ENCODE measurements around the gene TXNRD3. TPM values are rescaled to one million over a fixed set of nuclear protein-coding genes. Genes with fewer than 3 reads are reported as not detected.
A peak's percentile ranks its signal among the peaks of the same experiment; 100 is the strongest.
"Not testable (repeated sequence)": the region's sequence is repeated elsewhere in the genome, so short reads cannot be mapped to it uniquely, and the experiment has no call there.

Gene TXNRD3
- total and polyA plus RNA-seq, 4 donors = 7.4 to 19.0 (median 13.3) TPM

- no peak overlapping the region for H3K27ac ChIP-seq (ENCODE audit: low read depth, low read length)
- peaks cover 6% of the 10 kb centered on the region for H3K36me3 ChIP-seq (ENCODE audit: control insufficient read depth, insufficient read depth, low read length)
- H3K27me3 ChIP-seq (ENCODE audit: control insufficient read depth, insufficient read depth, low read length) = no peaks in the 10 kb centered on the region
- peaks cover 6% of the 10 kb centered on the region for H3K4me1 ChIP-seq (ENCODE audit: control insufficient read depth, insufficient read depth, low read length)
- 92% methylated on average over 8 of the region's 11 CpGs for WGBS (ENCODE audit: insufficient coverage)
- no peak overlapping the region for H3K4me3 ChIP-seq (ENCODE audit: low read depth, low read length)
- no peak for DNase-seq (ENCODE audit: low read depth in 4 of 6, low spot score in 6 of 6)
- no peaks in the 10 kb centered on the region for H3K9me3 ChIP-seq (ENCODE audit: control insufficient read depth, insufficient read depth, low read length)
These were observed 47.6 kb downstream of the TXNRD3 start for GRCh38 chr3:126607214-126607908.

- Histone ChIP-seq H3K4me1 (ENCODE audit: control insufficient read depth, insufficient read depth, low read length) (peaks cover 6% of the 10 kb centered on the region), H3K36me3 (ENCODE audit: control insufficient read depth, insufficient read depth, low read length) (peaks cover 6% of the 10 kb centered on the region), H3K27me3 (ENCODE audit: control insufficient read depth, insufficient read depth, low read length) (no peaks in the 10 kb centered on the region), H3K27ac (ENCODE audit: low read depth, low read length) (no peak overlapping the region), H3K4me3 (ENCODE audit: low read depth, low read length) (no peak overlapping the region), H3K9me3 (ENCODE audit: control insufficient read depth, insufficient read depth, low read length) (no peaks in the 10 kb centered on the region)
- peak in 4 of 6 donors; percentile 18 to 70 (median 50) for DNase-seq (ENCODE audit: low read depth in 4 of 6, low spot score in 6 of 6)
- WGBS (ENCODE audit: insufficient coverage) = 45% methylated on average over 2 of the region's 3 CpGs
These were observed 48.9 kb downstream of the TXNRD3 start for GRCh38 chr3:126606001-126606400.

GRCh38 chr3:126604691-126605090 is 50.2 kb downstream of the TXNRD3 start:
- Histone ChIP-seq H3K9me3 (ENCODE audit: control insufficient read depth, insufficient read depth, low read length) (no peaks in the 10 kb centered on the region), H3K4me1 (ENCODE audit: control insufficient read depth, insufficient read depth, low read length) (peaks cover 6% of the 10 kb centered on the region), H3K4me3 (ENCODE audit: low read depth, low read length) (no peak overlapping the region), H3K27me3 (ENCODE audit: control insufficient read depth, insufficient read depth, low read length) (no peaks in the 10 kb centered on the region), H3K27ac (ENCODE audit: low read depth, low read length) (no peak overlapping the region), H3K36me3 (ENCODE audit: control insufficient read depth, insufficient read depth, low read length) (peaks cover 6% of the 10 kb centered on the region)
- no peak for DNase-seq (ENCODE audit: low read depth in 4 of 6, low spot score in 6 of 6)
- WGBS (ENCODE audit: insufficient coverage) = 85% methylated on average over 5 of the region's 6 CpGs

- H3K27ac ChIP-seq (ENCODE audit: low read depth, low read length) = no peak overlapping the region
- H3K9me3 ChIP-seq (ENCODE audit: control insufficient read depth, insufficient read depth, low read length) = peaks cover 2% of the 10 kb centered on the region
- no peaks in the 10 kb centered on the region for H3K36me3 ChIP-seq (ENCODE audit: control insufficient read depth, insufficient read depth, low read length)
- no peak for DNase-seq (ENCODE audit: low read depth in 4 of 6, low spot score in 6 of 6)
- H3K4me1 ChIP-seq (ENCODE audit: control insufficient read depth, insufficient read depth, low read length) = no peaks in the 10 kb centered on the region
- WGBS (ENCODE audit: insufficient coverage) = 29% methylated on average over 1 of the region's 1 CpG
- H3K4me3 ChIP-seq (ENCODE audit: low read depth, low read length) = no peak overlapping the region
- no peaks in the 10 kb centered on the region for H3K27me3 ChIP-seq (ENCODE audit: control insufficient read depth, insufficient read depth, low read length)
These were observed 55.8 kb downstream of the TXNRD3 start for GRCh38 chr3:126599101-126599500.

- not testable (repeated sequence) for H3K9me3 ChIP-seq (ENCODE audit: control insufficient read depth, insufficient read depth, low read length); H3K4me3 ChIP-seq (ENCODE audit: low read depth, low read length); H3K27ac ChIP-seq (ENCODE audit: low read depth, low read length); DNase-seq (ENCODE audit: low read depth in 4 of 6, low spot score in 6 of 6); H3K36me3 ChIP-seq (ENCODE audit: control insufficient read depth, insufficient read depth, low read length); H3K4me1 ChIP-seq (ENCODE audit: control insufficient read depth, insufficient read depth, low read length); H3K27me3 ChIP-seq (ENCODE audit: control insufficient read depth, insufficient read depth, low read length)
- WGBS (ENCODE audit: insufficient coverage) = 81% methylated on average over 4 of the region's 4 CpGs
These were observed 59.4 kb downstream of the TXNRD3 start for GRCh38 chr3:126595479-126595878.

- not testable (repeated sequence) for H3K27me3 ChIP-seq (ENCODE audit: control insufficient read depth, insufficient read depth, low read length); H3K27ac ChIP-seq (ENCODE audit: low read depth, low read length); H3K9me3 ChIP-seq (ENCODE audit: control insufficient read depth, insufficient read depth, low read length); H3K4me1 ChIP-seq (ENCODE audit: control insufficient read depth, insufficient read depth, low read length); H3K4me3 ChIP-seq (ENCODE audit: low read depth, low read length); DNase-seq (ENCODE audit: low read depth in 4 of 6, low spot score in 6 of 6); H3K36me3 ChIP-seq (ENCODE audit: control insufficient read depth, insufficient read depth, low read length)
- 58% methylated on average over 4 of the region's 5 CpGs for WGBS (ENCODE audit: insufficient coverage)
These were observed 63.4 kb downstream of the TXNRD3 start for GRCh38 chr3:126591515-126591914.

GRCh38 chr3:126582311-126582710 is 72.6 kb downstream of the TXNRD3 start:
- no peak overlapping the region for H3K27ac ChIP-seq (ENCODE audit: low read depth, low read length)
- WGBS (ENCODE audit: insufficient coverage) = 79% methylated on average over 3 of the region's 4 CpGs
- H3K4me1 ChIP-seq (ENCODE audit: control insufficient read depth, insufficient read depth, low read length) = no peaks in the 10 kb centered on the region
- no peaks in the 10 kb centered on the region for H3K9me3 ChIP-seq (ENCODE audit: control insufficient read depth, insufficient read depth, low read length)
- H3K36me3 ChIP-seq (ENCODE audit: control insufficient read depth, insufficient read depth, low read length) = peaks cover 2% of the 10 kb centered on the region
- H3K4me3 ChIP-seq (ENCODE audit: low read depth, low read length) = no peak overlapping the region
- peak in 1 of 6 donors; percentile 29 for DNase-seq (ENCODE audit: low read depth in 4 of 6, low spot score in 6 of 6)
- no peaks in the 10 kb centered on the region for H3K27me3 ChIP-seq (ENCODE audit: control insufficient read depth, insufficient read depth, low read length)

GRCh38 chr3:126581569-126581968 is 73.4 kb downstream of the TXNRD3 start:
- H3K9me3 ChIP-seq (ENCODE audit: control insufficient read depth, insufficient read depth, low read length) = no peaks in the 10 kb centered on the region
- H3K27ac ChIP-seq (ENCODE audit: low read depth, low read length) = no peak overlapping the region
- H3K4me3 ChIP-seq (ENCODE audit: low read depth, low read length) = no peak overlapping the region
- no peaks in the 10 kb centered on the region for H3K27me3 ChIP-seq (ENCODE audit: control insufficient read depth, insufficient read depth, low read length)
- DNase-seq (ENCODE audit: low read depth in 4 of 6, low spot score in 6 of 6) = no peak
- H3K36me3 ChIP-seq (ENCODE audit: control insufficient read depth, insufficient read depth, low read length) = peaks cover 2% of the 10 kb centered on the region
- H3K4me1 ChIP-seq (ENCODE audit: control insufficient read depth, insufficient read depth, low read length) = no peaks in the 10 kb centered on the region
- WGBS (ENCODE audit: insufficient coverage) = no CpG with 5 or more reads among the region's 2 CpGs

GRCh38 chr3:126580746-126581145 is 74.2 kb downstream of the TXNRD3 start:
- Histone ChIP-seq H3K4me1 (ENCODE audit: control insufficient read depth, insufficient read depth, low read length) (no peaks in the 10 kb centered on the region), H3K27ac (ENCODE audit: low read depth, low read length) (no peak overlapping the region), H3K36me3 (ENCODE audit: control insufficient read depth, insufficient read depth, low read length) (peaks cover 2% of the 10 kb centered on the region), H3K4me3 (ENCODE audit: low read depth, low read length) (no peak overlapping the region), H3K9me3 (ENCODE audit: control insufficient read depth, insufficient read depth, low read length) (no peaks in the 10 kb centered on the region), H3K27me3 (ENCODE audit: control insufficient read depth, insufficient read depth, low read length) (no peaks in the 10 kb centered on the region)
- 83% methylated on average over 3 of the region's 5 CpGs for WGBS (ENCODE audit: insufficient coverage)
- DNase-seq (ENCODE audit: low read depth in 4 of 6, low spot score in 6 of 6) = no peak

GRCh38 chr3:126578702-126579101 is 76.2 kb downstream of the TXNRD3 start:
- Histone ChIP-seq H3K27ac (ENCODE audit: low read depth, low read length) (no peak overlapping the region), H3K4me1 (ENCODE audit: control insufficient read depth, insufficient read depth, low read length) (no peaks in the 10 kb centered on the region), H3K9me3 (ENCODE audit: control insufficient read depth, insufficient read depth, low read length) (no peaks in the 10 kb centered on the region), H3K4me3 (ENCODE audit: low read depth, low read length) (no peak overlapping the region), H3K27me3 (ENCODE audit: control insufficient read depth, insufficient read depth, low read length) (no peaks in the 10 kb centered on the region), H3K36me3 (ENCODE audit: control insufficient read depth, insufficient read depth, low read length) (peaks cover 2% of the 10 kb centered on the region)
- no peak for DNase-seq (ENCODE audit: low read depth in 4 of 6, low spot score in 6 of 6)
- WGBS (ENCODE audit: insufficient coverage) = 98% methylated on average over 6 of the region's 7 CpGs

All from spinal cord (tissue), 10 donors.